Activated CD8-positive, alpha-beta T cell treated with anti-CD3 and anti-CD28 coated beads for 36 hours (primary cell): ENCODE results near the gene RTKN2. TPM values are rescaled to one million over a fixed set of nuclear protein-coding genes. Genes with fewer than 3 reads are reported as not detected.
"Not testable (repeated sequence)": the region's sequence is repeated elsewhere in the genome, so short reads cannot be mapped to it uniquely, and the experiment has no call there.

Experiments
- ATAC-seq: fragments of 200-7000 bp; cut with Tn5 transposase; one replicate; pipeline ENCODE4 v1.10.0; 2021; ENCODE audit warnings: mild to moderate bottlenecking, moderate library complexity
- CTCF ChIA-PET: fragments of 350-600 bp; sonication (Branson Sonifier 250); formaldehyde crosslinking; loops from one replicate; lab custom pipeline; 2021; ENCODE audit warnings: antibody characterized with exemption; lab: Charles Lee
- POLR2A ChIA-PET: fragments of 350-600 bp; sonication (Branson Sonifier 250); formaldehyde crosslinking; loops from one replicate; lab custom pipeline; 2021; ENCODE audit warnings: antibody characterized with exemption; lab: Charles Lee
- DNase-seq: peaks from one replicate; pipeline ENCODE4 v3.0.0-alpha.2; 2020
- H3K27ac Mint-ChIP-seq: one replicate; pipeline ENCODE4 v1.8.0; 2021; ENCODE audit warnings: mild to moderate bottlenecking, mixed read lengths
- H3K27me3 Mint-ChIP-seq: one replicate; pipeline ENCODE4 v1.8.0; 2021; ENCODE audit warnings: mixed read lengths
- H3K36me3 Mint-ChIP-seq: one replicate; pipeline ENCODE4 v1.8.0; 2021; ENCODE audit warnings: low read depth, mixed read lengths
- H3K4me1 Mint-ChIP-seq: one replicate; pipeline ENCODE4 v1.8.0; 2021; ENCODE audit warnings: low read depth, mixed read lengths
- H3K4me3 Mint-ChIP-seq: one replicate; pipeline ENCODE4 v1.8.0; 2021; ENCODE audit warnings: mild to moderate bottlenecking, moderate library complexity, mixed read lengths
- H3K9me3 Mint-ChIP-seq: one replicate; pipeline ENCODE4 v1.8.0; 2021; ENCODE audit warnings: mixed read lengths
- CTCF ChIP-seq: fragments of 200-600 bp; IDR thresholded peaks from one replicate; pipeline ENCODE4 v1.8.0; 2022; ENCODE audit warnings: antibody characterized with exemption, mild to moderate bottlenecking
- intact Hi-C: fragments of 100-400 bp; cut with micrococcal nuclease; formaldehyde crosslinking; loops from one replicate; pipeline ENCODE4 v1.10.0; 2022
- total RNA-seq, 2 experiments: library from RNA; stranded (reverse); gene quantifications; one replicate each; pipeline ENCODE4 v1.2.3, GENCODE V29; 2021

Gene RTKN2
- total RNA-seq, 2 experiments from 2014 or later, result 1.1 to 1.4 TPM

- ChIA-PET CTCF (interaction anchor here (0.6 to 3.4 kb wide), 58 partner anchors 9 to 503 kb away, joined by 3 to 106 read pairs (median 5); no protein-coding TSS in a partner anchor), POLR2A (interaction anchor here (0.6 to 1.5 kb wide), 6 partner anchors 20 to 206 kb away, joined by 3 to 6 read pairs (median 4); no protein-coding TSS in a partner anchor)
- H3K27me3 Mint-ChIP-seq, result no peaks in the 10 kb centered on the region
- peaks cover 33% of the 10 kb centered on the region for H3K4me1 Mint-ChIP-seq
- H3K36me3 Mint-ChIP-seq, result no peaks in the 10 kb centered on the region
- intact Hi-C loops, result loop anchor here (2.0 to 5.0 kb wide), 3 partner anchors 63 to 343 kb away; partner anchors contain the start of gene ARID5B
- no peaks in the 10 kb centered on the region for H3K9me3 Mint-ChIP-seq
- peak overlapping the region; percentile 74 for H3K27ac Mint-ChIP-seq
- peak; percentile 82 for ATAC-seq
- peak; percentile 65 for DNase-seq
- TF ChIP-seq CTCF, result peak; percentile 87
- no peak overlapping the region for H3K4me3 Mint-ChIP-seq
Observed at GRCh38 chr10:62244785-62245467, 23.7 kb downstream of the RTKN2 start.

- CTCF ChIA-PET, result interaction anchor here (0.7 to 3.4 kb wide), 27 partner anchors 8 to 502 kb away, joined by 3 to 106 read pairs (median 6); no protein-coding TSS in a partner anchor
- no peak for ATAC-seq
- Mint-ChIP-seq H3K36me3 (no peaks in the 10 kb centered on the region), H3K9me3 (no peaks in the 10 kb centered on the region), H3K4me3 (no peak overlapping the region), H3K4me1 (peaks cover 30% of the 10 kb centered on the region), H3K27me3 (no peaks in the 10 kb centered on the region), H3K27ac (peak overlapping the region; percentile 73)
- no peak for TF ChIP-seq CTCF
- intact Hi-C loops, result loop anchor here (2.0 to 5.0 kb wide), 3 partner anchors 62 to 342 kb away; partner anchors contain the start of gene ARID5B
- POLR2A ChIA-PET, result interaction anchor here (0.9 to 1.5 kb wide), 7 partner anchors 13 to 345 kb away, joined by 3 to 6 read pairs (median 4); no protein-coding TSS in a partner anchor
- no peak for DNase-seq
Observed at GRCh38 chr10:62244088-62244487, 24.6 kb downstream of the RTKN2 start.

- ChIA-PET POLR2A (interaction anchor here (0.6 to 1.4 kb wide), 9 partner anchors 13 to 458 kb away, joined by 3 to 6 read pairs (median 3); no protein-coding TSS in a partner anchor), CTCF (interaction anchor here (0.7 to 3.4 kb wide), 17 partner anchors 10 to 346 kb away, joined by 3 to 106 read pairs (median 4); no protein-coding TSS in a partner anchor)
- no peak for TF ChIP-seq CTCF
- ATAC-seq (peak; percentile 41), DNase-seq (no peak)
- intact Hi-C loops, result loop anchor here (5.0 kb wide), 2 partner anchors 61 to 341 kb away; partner anchors contain the start of gene ARID5B
- Mint-ChIP-seq H3K27me3 (no peaks in the 10 kb centered on the region), H3K27ac (peak overlapping the region; percentile 73), H3K36me3 (no peaks in the 10 kb centered on the region), H3K9me3 (no peaks in the 10 kb centered on the region), H3K4me3 (peak overlapping the region; percentile 10), H3K4me1 (peaks cover 33% of the 10 kb centered on the region)
Observed at GRCh38 chr10:62243647-62243997, 25.0 kb downstream of the RTKN2 start.

- H3K36me3 Mint-ChIP-seq, DNase-seq, H3K27me3 Mint-ChIP-seq, H3K9me3 Mint-ChIP-seq: not testable (repeated sequence)
- intact Hi-C loops, result loop anchor here (5.0 kb wide), 2 partner anchors 61 to 341 kb away; partner anchors contain the start of gene ARID5B
- H3K4me1 Mint-ChIP-seq, result peaks cover 33% of the 10 kb centered on the region
- H3K27ac Mint-ChIP-seq, result peak overlapping the region; percentile 73
- ChIA-PET POLR2A (interaction anchor here (0.6 to 1.4 kb wide), 10 partner anchors 12 to 457 kb away, joined by 3 to 6 read pairs (median 4); no protein-coding TSS in a partner anchor), CTCF (interaction anchor here (0.7 to 3.4 kb wide), 15 partner anchors 9 to 346 kb away, joined by 3 to 106 read pairs (median 4); no protein-coding TSS in a partner anchor)
- H3K4me3 Mint-ChIP-seq, result peak overlapping the region; percentile 10
- peak; percentile 10 for ATAC-seq
Observed at GRCh38 chr10:62242965-62243646, 25.5 kb downstream of the RTKN2 start.

- H3K27me3 Mint-ChIP-seq, H3K36me3 Mint-ChIP-seq, ATAC-seq, H3K4me3 Mint-ChIP-seq, DNase-seq, POLR2A ChIA-PET, H3K9me3 Mint-ChIP-seq: not testable (repeated sequence)
- Mint-ChIP-seq H3K4me1 (peaks cover 33% of the 10 kb centered on the region), H3K27ac (peak overlapping the region; percentile 25)
- intact Hi-C loops, result loop anchor here (5.0 kb wide), 2 partner anchors 59 to 339 kb away; partner anchors contain the start of gene ARID5B
- CTCF ChIA-PET, result interaction anchor here (0.9 to 2.2 kb wide), 5 partner anchors 20 to 202 kb away, joined by 3 to 5 read pairs (median 3); no protein-coding TSS in a partner anchor
Observed at GRCh38 chr10:62241521-62241920, 27.1 kb downstream of the RTKN2 start.
